Measurements from ENCODE around the gene HBS1L. TPM values are rescaled to one million over a fixed set of nuclear protein-coding genes. Genes with fewer than 3 reads are reported as not detected.

The HBS1L gene
- total and polyA plus RNA-seq, 10 of the 15 experiments (the other 5 are each of a cell fraction or from before 2014, with no cell fraction given), result 58.7 to 142 (median 78.8) TPM

DNA sequence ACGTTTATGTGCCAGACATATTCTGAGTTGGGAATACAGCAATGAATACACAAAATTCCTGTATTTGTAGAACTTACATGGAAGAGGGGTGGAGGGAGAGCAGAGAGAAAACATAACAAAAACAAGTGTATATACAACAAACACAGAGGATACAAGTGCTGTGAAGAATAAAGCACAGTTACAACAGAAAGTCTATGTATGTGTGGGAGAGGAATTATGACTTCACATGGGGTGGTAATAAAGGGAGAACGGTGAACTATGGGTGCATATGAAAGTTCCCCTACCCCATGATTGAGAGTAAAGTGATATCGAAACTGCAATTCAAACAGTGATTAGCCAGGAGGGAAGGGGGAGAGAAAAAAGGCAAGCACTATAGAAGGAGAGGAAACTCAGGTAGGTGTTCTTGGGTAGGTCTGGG lies 24.6 kb downstream of the HBS1L start:
- Histone ChIP-seq H3K27me3 (replicated peaks in 1 of 2; ENCODE audit: control insufficient read depth in 2 of 2, insufficient read depth in 2 of 2, low read length in 1 of 2) (no peaks in the 10 kb centered on the region), H3K79me2 (ENCODE audit: control insufficient read depth, insufficient read depth, low read length) (peaks cover 17% of the 10 kb centered on the region), H3K9ac (ENCODE audit: control insufficient read depth, insufficient read depth, low read length) (no peak overlapping the region), H3K27ac (ENCODE audit: control insufficient read depth, insufficient read depth) (peak overlapping the region; percentile 76), H3K9me3 (replicated peaks; ENCODE audit: control insufficient read depth, insufficient read depth, low read length) (no peaks in the 10 kb centered on the region; the same call in 2 of the 3 replicates), H3K4me3 (0 out of 2 replicates have a peak overlapping the region, but pooled peaks have one; percentile 19), H4K20me1 (ENCODE audit: control insufficient read depth, insufficient read depth) (no peaks in the 10 kb centered on the region), H3K4me1 (ENCODE audit: control insufficient read depth, insufficient read depth, low read length) (peaks cover 22% of the 10 kb centered on the region), H3K36me3 (ENCODE audit: control insufficient read depth in 2 of 2, insufficient read depth in 2 of 2, low read length in 1 of 2) (peaks cover 1 to 14% of the 10 kb centered on the region in 2 experiments; a peak in 2 of 4 replicates), H3K4me2 (ENCODE audit: control insufficient read depth, insufficient read depth) (peak overlapping the region; percentile 49), H2AFZ (ENCODE audit: control insufficient read depth, low read depth, low read length) (no peak overlapping the region)
- ChIA-PET POLR2A (no interaction called here), CTCF (no interaction called here), SMC1A (ENCODE audit: uncharacterized antibody, unreplicated experiment) (interaction anchor here (0.6 to 3.4 kb wide), 5 partner anchors 8 to 332 kb away, joined by 3 to 14 read pairs (median 4); no protein-coding TSS in a partner anchor), RAD21 (ENCODE audit: unreplicated experiment) (interaction anchor here (0.7 to 2.8 kb wide), 5 partner anchors 8 to 57 kb away, joined by 3 to 20 read pairs (median 4); no protein-coding TSS in a partner anchor)
- 0% methylated on average over 3 of the region's 3 CpGs for WGBS (ENCODE audit: insufficient coverage, insufficient replicate concordance, low lambda C conversion rate, missing lambda C conversion rate)
- ATAC-seq (peak; percentile 97), DNase-seq (ENCODE audit: low read depth, low spot score) (peak; percentile 86), FAIRE-seq (peak; percentile 41)
- BruUV-seq (replicated peaks), result no TSS peak
- intact Hi-C loops (cut with micrococcal nuclease; ENCODE audit: unreplicated experiment) (loop anchor here (2.0 kb wide), 1 partner anchor 27 kb away; no protein-coding TSS in a partner anchor), in situ Hi-C loops (cut with MboI) (no loop called here)
- TF ChIP-seq, protein P1, sequence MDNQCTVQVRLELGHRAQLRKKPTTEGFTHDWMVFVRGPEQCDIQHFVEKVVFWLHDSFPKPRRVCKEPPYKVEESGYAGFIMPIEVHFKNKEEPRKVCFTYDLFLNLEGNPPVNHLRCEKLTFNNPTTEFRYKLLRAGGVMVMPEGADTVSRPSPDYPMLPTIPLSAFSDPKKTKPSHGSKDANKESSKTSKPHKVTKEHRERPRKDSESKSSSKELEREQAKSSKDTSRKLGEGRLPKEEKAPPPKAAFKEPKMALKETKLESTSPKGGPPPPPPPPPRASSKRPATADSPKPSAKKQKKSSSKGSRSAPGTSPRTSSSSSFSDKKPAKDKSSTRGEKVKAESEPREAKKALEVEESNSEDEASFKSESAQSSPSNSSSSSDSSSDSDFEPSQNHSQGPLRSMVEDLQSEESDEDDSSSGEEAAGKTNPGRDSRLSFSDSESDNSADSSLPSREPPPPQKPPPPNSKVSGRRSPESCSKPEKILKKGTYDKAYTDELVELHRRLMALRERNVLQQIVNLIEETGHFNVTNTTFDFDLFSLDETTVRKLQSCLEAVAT (IDR thresholded peaks at IDR 0.05), result peak; percentile 72
- peak; percentile 44; the same call in 1 of the 2 replicates for TF ChIP-seq MEF2A (IDR thresholded peaks at IDR 0.05; ENCODE audit: insufficient read depth, low read depth, low read length)
- peak; percentile 86; the same call in 1 of the 2 replicates for TF ChIP-seq STAT3 (IDR thresholded peaks at IDR 0.05; ENCODE audit: low read depth, low read length)
- peak; percentile 72; the same call in 1 of the 2 replicates for TF ChIP-seq CREM (IDR thresholded peaks at IDR 0.05; ENCODE audit: low read depth)
- peak; percentile 94 for TF ChIP-seq NBN (IDR thresholded peaks at IDR 0.05)
- TF ChIP-seq SMARCA5 (IDR thresholded peaks at IDR 0.05), result no peak
- TF ChIP-seq, protein P2, sequence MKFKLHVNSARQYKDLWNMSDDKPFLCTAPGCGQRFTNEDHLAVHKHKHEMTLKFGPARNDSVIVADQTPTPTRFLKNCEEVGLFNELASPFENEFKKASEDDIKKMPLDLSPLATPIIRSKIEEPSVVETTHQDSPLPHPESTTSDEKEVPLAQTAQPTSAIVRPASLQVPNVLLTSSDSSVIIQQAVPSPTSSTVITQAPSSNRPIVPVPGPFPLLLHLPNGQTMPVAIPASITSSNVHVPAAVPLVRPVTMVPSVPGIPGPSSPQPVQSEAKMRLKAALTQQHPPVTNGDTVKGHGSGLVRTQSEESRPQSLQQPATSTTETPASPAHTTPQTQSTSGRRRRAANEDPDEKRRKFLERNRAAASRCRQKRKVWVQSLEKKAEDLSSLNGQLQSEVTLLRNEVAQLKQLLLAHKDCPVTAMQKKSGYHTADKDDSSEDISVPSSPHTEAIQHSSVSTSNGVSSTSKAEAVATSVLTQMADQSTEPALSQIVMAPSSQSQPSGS (IDR thresholded peaks at IDR 0.05; ENCODE audit: low read length), result peak; percentile 89
- TF ChIP-seq EED (IDR thresholded peaks at IDR 0.05; ENCODE audit: low read depth), result peak; percentile 85
- peak; percentile 56; the same call in 1 of the 2 replicates for TF ChIP-seq MXI1 (IDR thresholded peaks at IDR 0.05; ENCODE audit: low read depth, low read length)
- TF ChIP-seq JUNB (IDR thresholded peaks at IDR 0.05), result peak; percentile 89
- no peak for TF ChIP-seq KDM1A (IDR thresholded peaks at IDR 0.05; ENCODE audit: borderline replicate concordance)
- TF ChIP-seq NFYA (IDR thresholded peaks at IDR 0.05; ENCODE audit: borderline replicate concordance, low read depth, low read length), result no peak
- TF ChIP-seq ATF7 (IDR thresholded peaks at IDR 0.05; ENCODE audit: low read depth), result peak; percentile 92
- peak; percentile 90 for TF ChIP-seq NFIC (IDR thresholded peaks at IDR 0.05; ENCODE audit: low read depth, low read length)
- TF ChIP-seq POU2F2 (IDR thresholded peaks at IDR 0.05; ENCODE audit: borderline replicate concordance, low read depth, low read length), result 0 out of 3 replicates have a peak, but pooled peaks have one; percentile 56
- TF ChIP-seq IKZF2 (IDR thresholded peaks at IDR 0.05), result peak; percentile 90 to 96
- TF ChIP-seq IKZF1 (conservative IDR thresholded peaks at IDR 0.05), result peak; percentile 84
- 0 out of 2 replicates have a peak, but pooled peaks have one; percentile 42 for TF ChIP-seq SPI1 (IDR thresholded peaks at IDR 0.05; ENCODE audit: borderline replicate concordance, insufficient read depth, low read depth, low read length)
- TF ChIP-seq, protein P3, sequence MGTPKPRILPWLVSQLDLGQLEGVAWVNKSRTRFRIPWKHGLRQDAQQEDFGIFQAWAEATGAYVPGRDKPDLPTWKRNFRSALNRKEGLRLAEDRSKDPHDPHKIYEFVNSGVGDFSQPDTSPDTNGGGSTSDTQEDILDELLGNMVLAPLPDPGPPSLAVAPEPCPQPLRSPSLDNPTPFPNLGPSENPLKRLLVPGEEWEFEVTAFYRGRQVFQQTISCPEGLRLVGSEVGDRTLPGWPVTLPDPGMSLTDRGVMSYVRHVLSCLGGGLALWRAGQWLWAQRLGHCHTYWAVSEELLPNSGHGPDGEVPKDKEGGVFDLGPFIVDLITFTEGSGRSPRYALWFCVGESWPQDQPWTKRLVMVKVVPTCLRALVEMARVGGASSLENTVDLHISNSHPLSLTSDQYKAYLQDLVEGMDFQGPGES (IDR thresholded peaks at IDR 0.05), result no peak
- 0 out of 2 replicates have a peak, but pooled peaks have one; percentile 80 for TF ChIP-seq HDGF (IDR thresholded peaks at IDR 0.05)
- TF ChIP-seq, protein P4, sequence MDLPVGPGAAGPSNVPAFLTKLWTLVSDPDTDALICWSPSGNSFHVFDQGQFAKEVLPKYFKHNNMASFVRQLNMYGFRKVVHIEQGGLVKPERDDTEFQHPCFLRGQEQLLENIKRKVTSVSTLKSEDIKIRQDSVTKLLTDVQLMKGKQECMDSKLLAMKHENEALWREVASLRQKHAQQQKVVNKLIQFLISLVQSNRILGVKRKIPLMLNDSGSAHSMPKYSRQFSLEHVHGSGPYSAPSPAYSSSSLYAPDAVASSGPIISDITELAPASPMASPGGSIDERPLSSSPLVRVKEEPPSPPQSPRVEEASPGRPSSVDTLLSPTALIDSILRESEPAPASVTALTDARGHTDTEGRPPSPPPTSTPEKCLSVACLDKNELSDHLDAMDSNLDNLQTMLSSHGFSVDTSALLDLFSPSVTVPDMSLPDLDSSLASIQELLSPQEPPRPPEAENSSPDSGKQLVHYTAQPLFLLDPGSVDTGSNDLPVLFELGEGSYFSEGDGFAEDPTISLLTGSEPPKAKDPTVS (IDR thresholded peaks at IDR 0.05; ENCODE audit: low read depth, low read length), result no peak

Measured in GM12878 (cell line).